ENCODE data around the gene EIF1AY.
"Not testable (repeated sequence)": the region's sequence is repeated elsewhere in the genome, so short reads cannot be mapped to it uniquely, and the experiment has no call there.

The EIF1AY gene

GRCh38 chrY:20575531-20576121, at the start of gene EIF1AY:
TSS of gene EIF1AY (plus strand) at chrY:20575776. CDS start at chrY:20575872, 96 bp downstream.
- no peak for FAIRE-seq

GRCh38 chrY:20528435-20528834, 47.1 kb upstream of the EIF1AY start:
- no peak for FAIRE-seq

GRCh38 chrY:20538186-20538585, 37.4 kb upstream of the EIF1AY start:
- no peak for FAIRE-seq

GRCh38 chrY:20538933-20539332, 36.6 kb upstream of the EIF1AY start:
- FAIRE-seq = no peak

GRCh38 chrY:20544451-20544960, 31.1 kb upstream of the EIF1AY start:
- no peak for FAIRE-seq

- FAIRE-seq = no peak
These were observed 29.5 kb upstream of the EIF1AY start for GRCh38 chrY:20546071-20546470.

- no peak for FAIRE-seq
These were observed 26.3 kb upstream of the EIF1AY start for GRCh38 chrY:20549289-20549688.

- FAIRE-seq = no peak
These were observed 23.7 kb upstream of the EIF1AY start for GRCh38 chrY:20551840-20552239.

- FAIRE-seq = not testable (repeated sequence)
These were observed 22.7 kb upstream of the EIF1AY start for GRCh38 chrY:20552764-20553323.

- no peak for FAIRE-seq
These were observed 19.8 kb upstream of the EIF1AY start for GRCh38 chrY:20555820-20556219.

GRCh38 chrY:20558677-20559076, 16.9 kb upstream of the EIF1AY start:
- FAIRE-seq = no peak

GRCh38 chrY:20559873-20560512, 15.6 kb upstream of the EIF1AY start:
- FAIRE-seq = no peak

GRCh38 chrY:20571306-20571705, 4.3 kb upstream of the EIF1AY start:
- no peak for FAIRE-seq

GRCh38 chrY:20576506-20576905, 930 bp downstream of the EIF1AY start:
- no peak for FAIRE-seq

GRCh38 chrY:20578206-20578605, 2.6 kb downstream of the EIF1AY start:
- no peak for FAIRE-seq

- FAIRE-seq = no peak
These were observed 6.1 kb downstream of the EIF1AY start for GRCh38 chrY:20581687-20582086.

GRCh38 chrY:20586161-20586560, 10.6 kb downstream of the EIF1AY start:
- no peak for FAIRE-seq
